HG03457 (cell line): ENCODE measurements around the gene NCAM2.

ENCODE experiments used
- ATAC-seq: cut with Tn5 transposase; IDR thresholded peaks from one replicate; pipeline ENCODE4 v1.9.1; 2021; ENCODE audit warnings: moderate number of reproducible peaks; ENCODE audit not compliant: unreplicated experiment

The NCAM2 gene

DNA sequence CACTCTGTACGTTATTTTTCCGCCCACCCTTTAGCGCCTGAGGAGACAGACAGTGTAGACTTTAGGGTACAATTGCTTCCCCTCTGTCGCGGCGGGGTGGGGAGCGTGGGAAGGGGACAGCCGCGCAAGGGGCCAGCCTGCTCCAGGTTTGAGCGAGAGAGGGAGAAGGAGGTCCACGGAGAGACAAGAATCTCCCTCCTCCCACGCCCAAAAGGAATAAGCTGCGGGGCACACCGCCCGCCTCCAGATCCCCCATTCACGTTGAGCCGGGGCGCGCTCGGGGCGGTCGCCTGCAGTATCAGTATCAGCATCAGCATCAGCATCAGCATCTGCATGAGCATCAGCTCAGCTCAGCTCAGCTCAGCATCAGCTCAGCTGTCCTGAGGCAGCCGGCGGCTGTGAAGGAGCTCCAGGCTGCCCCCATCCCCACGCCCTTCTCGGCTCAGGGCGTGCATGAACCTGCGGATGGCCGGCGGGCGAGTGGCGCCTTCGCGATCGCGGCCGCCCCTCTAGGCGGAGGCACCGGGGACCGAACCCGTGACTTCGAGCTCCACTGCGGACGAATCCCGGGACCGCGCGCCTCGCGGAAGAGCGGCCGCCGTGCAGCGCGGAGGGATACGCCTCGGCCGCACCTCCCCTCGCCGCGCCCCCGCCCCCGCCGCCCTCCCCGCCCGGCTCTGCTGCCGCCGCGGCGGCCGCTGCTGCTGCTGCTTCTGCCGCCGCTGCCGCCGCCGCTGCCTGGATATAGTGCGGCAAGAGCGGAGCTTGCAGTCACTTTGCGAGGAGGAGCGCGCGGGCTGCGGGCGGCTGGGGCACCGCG is at the start of gene NCAM2:
Gene NCAM2 (plus strand): TSS at position 774 of the 820 bp plus-strand sequence.
- peak; percentile 61 for ATAC-seq

DNA sequence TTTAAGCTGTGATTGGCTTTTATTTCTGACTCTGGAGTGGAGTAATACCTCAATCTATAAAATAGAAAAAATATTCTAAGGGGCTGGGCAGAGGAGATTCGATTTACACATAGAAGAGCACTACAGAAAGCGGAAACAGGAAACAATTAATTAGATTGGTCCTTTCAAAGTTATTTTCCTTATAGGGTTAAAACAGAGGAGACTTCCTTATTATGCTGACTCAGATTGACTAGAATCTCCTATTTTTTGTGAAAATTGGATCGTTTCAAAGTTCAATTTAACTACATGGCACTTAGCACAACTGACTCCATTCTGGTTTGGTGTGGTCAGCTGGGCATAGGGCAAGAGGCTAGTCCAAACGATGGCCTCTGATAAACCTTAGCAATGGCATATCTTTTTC is 48.3 kb upstream of the NCAM2 start:
- no peak for ATAC-seq

DNA sequence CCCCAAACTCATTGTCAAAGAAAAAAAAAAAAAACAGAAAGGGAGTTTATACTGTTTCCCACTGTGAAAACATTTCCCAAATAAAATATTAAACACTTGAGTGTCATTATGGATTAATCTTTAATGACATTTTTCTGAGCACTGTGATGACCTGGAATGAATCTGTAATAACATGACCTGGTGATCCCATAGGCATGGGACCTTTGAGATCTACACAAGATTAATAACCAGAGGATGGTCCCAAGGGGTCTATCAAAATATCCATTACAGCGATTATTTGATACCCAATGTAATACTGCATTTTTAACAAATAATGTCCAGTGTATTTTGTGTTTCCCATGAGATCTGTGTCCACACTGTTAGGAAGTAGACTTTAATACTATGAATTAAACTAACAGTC is 32.4 kb upstream of the NCAM2 start:
- ATAC-seq = no peak

DNA sequence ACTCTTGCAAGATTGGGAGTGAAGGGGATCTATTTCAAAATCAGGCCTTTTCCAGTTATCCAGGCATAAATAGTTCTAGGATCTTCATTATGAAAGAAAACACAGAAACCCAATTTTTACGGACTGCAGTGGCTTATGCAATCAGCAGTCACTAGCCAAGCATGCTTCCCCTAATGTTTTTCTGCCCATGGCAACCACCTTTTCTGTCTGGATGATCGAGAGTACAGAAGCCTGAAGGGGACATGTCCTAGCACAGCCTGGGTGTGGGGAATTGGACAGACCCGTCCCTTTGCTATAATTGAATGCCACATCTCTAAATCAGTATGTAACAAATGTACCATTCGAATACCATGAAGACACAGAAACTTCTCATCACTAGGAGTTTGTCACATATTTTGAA is 29.8 kb upstream of the NCAM2 start:
- ATAC-seq = no peak

DNA sequence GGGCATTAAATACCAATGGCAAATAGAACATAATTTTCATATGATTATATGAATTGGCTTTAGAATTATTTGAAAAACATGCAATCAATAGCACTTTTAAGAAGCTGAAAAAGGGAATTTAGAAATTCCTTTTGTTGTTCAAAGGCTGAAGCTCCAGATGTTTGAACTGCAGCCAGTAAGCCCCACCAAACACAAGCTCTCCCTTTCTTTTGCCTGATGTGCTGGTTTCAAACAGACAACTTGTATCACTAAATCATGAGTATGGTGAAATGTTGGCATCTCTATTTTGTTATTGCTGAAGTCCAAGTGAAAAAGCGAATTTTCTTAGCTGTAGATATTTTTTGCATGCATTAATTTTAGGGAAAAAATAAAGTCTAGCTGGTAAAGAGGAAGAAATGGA is 27.5 kb upstream of the NCAM2 start:
- ATAC-seq = no peak

DNA sequence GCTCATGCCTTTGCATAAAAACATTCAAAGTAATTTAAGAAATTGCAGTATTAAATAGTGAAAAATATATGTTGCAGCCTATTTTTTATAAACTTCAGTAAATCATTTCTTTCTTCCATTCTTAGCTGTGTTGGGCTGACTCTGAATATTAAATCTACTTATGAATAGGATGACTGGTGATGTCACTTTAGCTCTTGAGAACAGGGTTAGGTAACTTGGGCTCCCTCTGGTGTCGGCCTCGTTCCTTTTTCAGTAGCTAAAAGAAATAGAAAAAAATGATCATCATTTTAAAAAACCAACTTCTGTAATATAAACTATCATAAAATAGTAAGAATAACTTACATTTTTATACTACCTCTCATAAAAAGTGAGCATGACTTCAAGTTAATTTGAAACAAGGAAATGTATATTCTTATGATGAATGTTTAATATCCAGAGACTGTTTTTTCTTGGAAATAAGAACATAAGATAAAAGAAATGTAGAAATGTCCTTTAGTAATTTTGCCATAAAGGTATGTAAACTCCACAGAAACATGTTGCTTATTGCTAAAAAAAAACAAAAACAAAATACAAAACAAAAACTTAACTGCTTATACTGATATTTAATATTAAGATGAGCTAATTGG is 26.8 kb upstream of the NCAM2 start:
- ATAC-seq = peak; percentile 83

DNA sequence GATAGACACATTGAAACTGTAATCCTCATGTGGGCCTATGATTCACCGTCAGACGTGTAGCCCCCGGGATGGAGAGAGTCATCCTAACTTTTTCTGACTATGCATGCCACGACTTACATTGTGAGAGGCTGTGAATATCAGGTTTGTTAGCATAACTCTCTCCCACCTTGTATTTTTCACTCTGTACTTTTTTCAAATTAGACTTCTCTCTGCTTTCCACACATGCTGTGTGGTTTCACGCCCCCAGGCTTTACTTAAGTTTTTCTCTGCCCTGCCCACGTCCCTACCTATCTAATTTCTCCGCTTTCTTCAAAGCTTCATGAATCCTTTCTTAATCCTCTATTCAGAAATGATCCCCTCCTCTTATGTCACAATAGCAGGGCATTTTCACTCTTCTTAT is 3.4 kb upstream of the NCAM2 start:
- no peak for ATAC-seq

DNA sequence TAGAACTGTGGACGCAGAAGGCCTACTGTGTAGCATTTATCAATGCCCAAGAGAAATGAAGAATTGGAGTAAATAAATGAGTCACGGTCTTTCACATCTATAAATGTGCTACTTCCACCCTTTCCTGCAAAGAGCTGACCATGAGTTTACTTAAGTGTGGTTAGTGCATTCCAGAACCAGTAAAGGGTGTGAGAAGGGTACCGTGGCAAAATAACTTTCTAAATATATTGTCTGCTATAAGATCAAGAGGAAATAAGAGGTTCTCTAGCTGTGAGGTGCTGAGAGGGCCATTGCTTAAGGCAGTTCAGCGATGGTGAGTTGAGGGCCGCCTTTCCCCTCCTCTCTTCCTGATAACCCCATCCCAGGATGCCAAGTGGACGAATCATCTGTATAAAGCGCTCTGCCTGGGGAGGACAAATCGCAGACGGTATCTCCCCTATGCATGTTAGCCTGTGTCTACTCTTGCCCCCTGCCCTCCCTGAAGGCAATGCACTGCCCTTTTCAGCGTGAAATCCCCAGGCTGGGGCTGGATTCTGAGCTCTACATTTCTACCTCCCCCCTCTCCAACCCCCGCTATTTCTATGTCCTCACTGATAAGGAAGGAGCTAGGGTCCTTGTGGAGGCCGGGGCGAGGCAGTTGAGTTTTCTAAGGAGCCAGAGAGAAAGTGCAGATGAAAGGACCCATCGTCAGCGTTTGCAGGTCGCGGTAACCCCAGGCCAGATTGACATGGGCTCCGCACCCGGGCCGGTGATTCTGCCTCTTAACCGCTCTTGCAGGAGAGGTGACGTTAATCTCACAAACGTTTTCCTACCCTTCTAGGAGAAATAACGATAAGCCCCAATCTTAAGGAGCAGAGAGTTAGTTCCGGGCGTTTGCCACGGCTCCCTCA is 1.5 kb upstream of the NCAM2 start:
- no peak for ATAC-seq

DNA sequence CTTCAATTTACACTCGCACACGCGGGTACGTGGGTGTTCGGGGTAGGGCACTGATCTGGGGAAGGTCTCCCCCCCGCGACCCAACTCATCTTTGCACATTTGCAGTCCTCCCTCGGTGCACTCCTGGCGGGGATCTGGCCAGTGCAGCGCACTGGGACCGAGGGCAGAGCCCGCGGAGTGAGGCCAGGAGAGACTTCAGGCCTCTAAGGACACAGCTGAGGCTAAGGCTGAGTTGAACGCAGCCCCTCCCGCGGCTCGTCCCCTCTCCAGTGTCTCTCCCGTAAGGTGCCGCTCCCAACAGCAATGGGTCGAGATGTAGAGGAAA is 936 bp upstream of the NCAM2 start:
- ATAC-seq = no peak

DNA sequence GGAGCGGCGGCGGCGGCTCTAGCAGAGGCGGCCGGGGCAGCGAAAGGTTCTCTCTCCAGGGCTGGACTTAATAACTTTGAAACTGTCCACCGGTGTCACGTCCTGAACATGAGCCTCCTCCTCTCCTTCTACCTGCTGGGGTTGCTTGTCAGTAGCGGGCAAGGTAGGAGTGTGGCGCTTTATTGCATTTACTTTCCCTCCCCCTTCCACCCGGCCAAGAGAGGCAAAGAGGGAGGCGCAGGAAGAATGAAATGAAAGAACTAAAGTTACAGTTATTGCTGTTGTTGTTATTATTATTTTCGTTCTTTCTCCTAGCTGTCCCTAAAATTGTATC is 214 bp downstream of the NCAM2 start:
- ATAC-seq = peak; percentile 17

DNA sequence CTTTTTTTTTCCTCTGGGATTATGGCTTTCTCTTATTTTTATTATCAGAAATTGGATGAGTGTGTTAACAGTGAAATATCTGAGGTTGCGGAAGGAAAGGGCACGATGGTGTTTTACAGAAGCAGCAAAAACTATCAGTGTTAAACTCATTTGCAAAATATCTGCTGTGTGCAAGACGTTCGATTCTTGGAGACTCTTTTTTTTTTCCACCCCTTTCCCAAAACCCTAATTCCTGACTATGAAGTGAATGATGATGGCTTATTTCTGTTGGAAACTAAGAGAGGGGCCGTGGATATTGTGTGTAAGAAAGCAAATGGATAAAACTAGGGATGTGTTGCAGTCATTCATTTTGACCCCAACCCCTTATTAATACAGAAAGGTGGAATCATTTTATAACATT is 677 bp downstream of the NCAM2 start:
- no peak for ATAC-seq

DNA sequence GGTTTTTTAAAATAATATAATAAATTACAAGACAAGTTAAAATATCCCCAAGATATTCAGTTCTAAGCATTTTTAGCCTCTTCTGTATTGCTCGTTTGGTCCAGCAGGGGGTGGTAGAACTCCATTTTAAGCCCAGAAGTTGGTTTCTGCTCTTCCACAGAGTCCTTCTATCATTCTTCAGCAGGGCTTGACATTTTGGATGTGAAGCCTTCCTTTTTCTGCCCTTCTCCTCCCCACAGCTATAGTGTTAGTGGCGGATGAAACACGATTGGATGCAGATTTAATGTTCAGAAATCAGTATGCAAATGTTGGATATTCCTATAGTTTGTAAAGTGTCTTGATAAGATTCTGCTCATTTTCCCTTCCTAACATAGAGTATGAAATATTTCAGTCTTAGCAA is 1.4 kb downstream of the NCAM2 start:
- ATAC-seq = no peak

DNA sequence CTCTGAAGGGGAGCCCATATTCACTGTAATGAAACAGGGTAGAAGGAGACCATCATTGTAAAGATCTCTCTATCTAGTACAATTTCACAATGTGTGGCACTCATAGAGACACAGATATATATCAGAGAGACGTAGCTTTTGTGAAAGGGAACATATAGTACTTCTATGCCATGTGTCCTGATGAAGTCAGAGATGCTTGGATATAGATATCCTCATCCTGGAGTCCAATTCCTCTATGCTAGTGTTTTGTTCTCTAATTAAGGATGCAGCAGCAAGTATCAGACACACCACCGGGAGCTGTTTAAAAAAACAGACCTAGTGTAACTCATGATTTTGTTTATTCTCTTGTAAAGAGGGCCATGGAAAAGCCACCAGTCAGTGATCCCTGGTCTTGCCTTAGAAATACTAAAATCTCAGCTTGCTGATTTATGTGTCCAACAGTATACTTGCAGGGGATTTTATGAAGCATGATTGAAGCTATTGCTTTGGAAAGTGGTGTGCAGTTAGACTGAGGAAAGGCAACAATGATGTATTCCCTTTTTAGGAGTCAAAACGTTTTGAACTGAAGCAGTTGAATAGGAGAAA is 2.5 kb downstream of the NCAM2 start:
- no peak for ATAC-seq

DNA sequence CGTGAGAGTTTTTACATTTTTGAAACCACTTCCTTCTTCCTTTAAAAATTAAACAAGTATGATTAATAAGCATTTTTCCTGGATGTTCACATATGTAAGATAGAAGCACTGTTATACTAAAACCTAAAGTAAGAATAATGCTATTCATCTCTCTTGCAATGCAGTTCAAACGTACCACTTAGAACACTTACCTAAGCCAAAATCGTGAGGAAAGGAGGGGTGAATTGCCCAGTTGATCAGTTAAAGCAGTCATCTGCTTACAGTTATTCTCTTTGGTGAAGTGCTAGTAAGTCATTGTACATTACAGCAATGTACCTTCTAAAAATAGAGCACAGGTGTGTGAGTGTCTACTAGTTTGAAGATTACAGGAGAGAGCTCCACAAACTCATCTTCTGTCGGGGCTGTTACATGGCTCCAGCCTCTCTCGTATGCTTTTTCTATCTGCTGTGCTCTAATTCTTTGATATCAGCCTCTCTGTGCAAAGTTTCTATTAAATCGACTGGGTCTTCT is 3.4 kb downstream of the NCAM2 start:
- ATAC-seq = no peak

DNA sequence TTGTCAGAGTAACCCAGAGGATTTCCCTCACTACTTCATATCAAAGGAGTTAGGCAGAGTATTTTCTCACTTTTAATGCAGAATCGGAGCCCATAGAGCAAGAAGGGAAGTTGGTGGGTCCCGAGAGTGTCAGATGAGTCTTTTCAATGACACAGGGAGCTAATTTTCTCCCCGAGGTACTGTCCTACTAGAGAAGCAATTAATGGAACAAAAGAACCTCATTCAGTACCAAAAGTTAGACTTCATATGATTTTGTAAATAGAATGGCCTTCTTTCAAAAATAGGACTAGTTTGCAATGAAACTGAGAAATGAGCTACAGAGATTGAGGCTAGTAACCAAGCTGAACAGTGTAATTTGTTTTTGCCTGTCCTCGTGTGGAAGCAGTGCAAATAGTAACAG is 3.9 kb downstream of the NCAM2 start:
- ATAC-seq = no peak

DNA sequence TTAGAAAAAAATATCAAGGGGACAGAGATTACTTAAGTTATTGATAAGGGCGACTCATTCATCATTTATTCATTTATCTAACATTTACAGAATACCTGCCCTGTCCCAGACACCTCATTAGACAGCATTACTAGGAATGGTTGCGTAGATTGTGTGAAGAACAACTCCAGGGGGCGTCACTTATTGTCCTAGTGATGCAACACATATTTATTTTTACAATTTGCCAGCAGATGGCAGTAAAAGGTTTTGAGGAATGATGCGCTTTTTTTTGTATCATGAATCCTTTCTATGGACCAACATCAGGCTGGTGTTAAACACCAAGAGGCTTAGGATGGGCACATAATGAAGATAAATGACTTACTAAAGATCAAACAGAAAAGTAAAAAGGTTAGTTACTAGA is 5.5 kb downstream of the NCAM2 start:
- ATAC-seq = no peak

DNA sequence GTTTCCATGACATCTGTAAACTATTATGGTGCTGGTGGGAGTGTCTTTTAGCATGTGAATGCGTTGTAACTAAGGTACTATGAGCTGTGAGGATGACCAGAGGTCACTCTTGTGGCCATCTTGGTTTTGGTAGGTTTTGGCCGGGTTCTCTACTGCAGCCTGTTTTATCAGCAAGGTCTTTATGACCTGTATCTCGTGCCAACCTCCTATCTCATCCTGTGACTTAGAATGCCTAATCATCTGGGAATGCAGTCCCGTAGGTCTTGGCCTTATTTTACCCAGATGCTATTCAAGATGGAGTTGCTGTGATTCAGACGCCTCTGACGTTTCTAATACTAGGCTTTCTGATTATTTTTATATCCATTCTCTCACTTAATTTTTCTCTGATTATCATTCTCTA is 9.4 kb downstream of the NCAM2 start:
- no peak for ATAC-seq

DNA sequence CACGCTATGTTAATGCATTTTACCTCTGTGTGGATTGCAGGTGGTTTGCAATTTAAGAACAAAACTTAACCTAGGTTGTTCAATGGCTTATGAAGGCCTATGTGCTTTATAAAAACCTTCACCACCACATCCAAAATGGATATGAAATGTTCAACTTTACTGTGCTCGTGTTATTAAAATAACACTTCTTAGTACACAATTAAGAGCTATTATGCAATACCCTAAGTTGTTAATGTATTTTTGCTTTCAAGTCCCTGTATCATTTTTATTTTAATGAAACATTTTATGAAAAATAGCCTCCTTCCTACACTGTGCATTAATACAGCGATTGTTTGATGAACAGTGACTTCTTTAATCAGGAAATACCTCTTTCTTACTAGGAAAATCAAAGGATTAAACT is 12.0 kb downstream of the NCAM2 start:
- ATAC-seq = no peak

DNA sequence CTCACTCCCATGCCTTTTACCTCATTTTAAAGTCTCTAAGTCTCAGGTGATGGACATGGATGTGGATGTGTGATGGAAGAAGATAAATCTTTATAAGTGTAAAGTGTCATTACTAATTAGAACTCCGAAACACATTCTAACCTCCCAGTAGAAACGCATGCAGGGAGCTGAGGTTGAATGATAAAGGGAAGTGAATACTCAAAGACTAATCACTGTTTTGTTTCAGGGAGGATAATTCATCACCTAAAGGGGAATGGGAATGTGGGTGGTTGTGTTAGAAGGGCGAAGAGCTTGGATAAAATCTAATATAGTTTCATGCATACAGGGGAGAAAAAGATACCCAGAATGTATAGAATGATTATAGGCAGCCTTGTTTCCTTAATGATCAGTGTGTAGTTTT is 12.5 kb downstream of the NCAM2 start:
- ATAC-seq = no peak

DNA sequence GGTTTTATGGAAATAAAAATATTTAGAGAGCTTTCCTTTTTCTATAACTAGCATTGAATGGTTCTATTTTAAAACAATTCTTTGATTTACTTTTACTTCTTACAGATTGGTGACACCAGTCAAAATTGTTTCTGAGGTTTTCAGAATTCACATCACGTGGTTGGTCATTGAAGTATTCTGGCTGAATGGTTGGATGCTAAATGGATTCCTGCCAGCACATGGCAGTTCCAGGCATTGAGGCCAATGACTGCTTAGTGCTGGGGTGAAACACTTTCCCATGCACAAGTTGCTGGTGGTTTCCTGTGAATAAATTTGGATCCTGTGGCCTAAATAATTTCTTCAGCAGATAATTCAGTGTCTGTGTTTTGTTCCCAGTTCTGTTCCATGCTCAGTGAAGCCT is 20.6 kb downstream of the NCAM2 start:
- ATAC-seq = no peak

DNA sequence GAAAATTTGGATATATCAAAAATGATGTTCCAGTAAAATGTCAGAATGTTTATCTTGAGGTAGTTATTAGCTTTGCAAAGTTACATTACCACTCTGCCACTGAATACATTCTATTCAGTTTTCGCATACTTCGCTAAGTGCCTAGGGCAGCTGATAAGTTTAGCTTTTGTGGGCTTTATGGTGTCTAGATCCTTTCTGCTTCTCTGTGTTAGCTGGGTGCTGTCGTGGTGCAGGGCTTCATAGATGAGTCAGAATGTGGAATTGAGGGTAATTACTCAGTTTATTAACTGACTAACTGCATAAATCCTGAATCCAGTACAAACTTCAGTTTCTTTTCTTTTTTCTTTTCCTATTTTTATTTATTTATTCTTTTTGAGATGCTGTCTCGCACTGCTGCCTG is 21.5 kb downstream of the NCAM2 start:
- no peak for ATAC-seq
